GM21423 (cell line): ENCODE data around the gene KCNT1.

Source experiments
- ATAC-seq: cut with Tn5 transposase; IDR thresholded peaks from one replicate; pipeline ENCODE4 v1.9.1; 2021; ENCODE audit warnings: mild to moderate bottlenecking, moderate library complexity; ENCODE audit not compliant: unreplicated experiment

Gene KCNT1

DNA sequence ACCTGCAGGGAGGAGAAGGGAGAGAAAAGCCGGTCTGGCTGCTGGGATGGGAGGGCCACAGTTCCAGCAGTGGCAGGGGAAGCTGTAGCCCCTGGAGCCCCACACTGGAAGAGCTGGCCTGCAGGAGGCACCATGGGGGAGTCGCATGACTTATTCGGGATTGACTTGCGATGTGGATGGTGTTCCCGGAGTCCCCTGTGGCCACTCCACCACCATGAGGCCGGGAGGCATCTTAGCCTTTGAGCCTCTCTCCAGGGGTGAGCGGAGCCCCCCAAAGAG, 92.0 kb downstream of the KCNT1 start:
- no peak for ATAC-seq

DNA sequence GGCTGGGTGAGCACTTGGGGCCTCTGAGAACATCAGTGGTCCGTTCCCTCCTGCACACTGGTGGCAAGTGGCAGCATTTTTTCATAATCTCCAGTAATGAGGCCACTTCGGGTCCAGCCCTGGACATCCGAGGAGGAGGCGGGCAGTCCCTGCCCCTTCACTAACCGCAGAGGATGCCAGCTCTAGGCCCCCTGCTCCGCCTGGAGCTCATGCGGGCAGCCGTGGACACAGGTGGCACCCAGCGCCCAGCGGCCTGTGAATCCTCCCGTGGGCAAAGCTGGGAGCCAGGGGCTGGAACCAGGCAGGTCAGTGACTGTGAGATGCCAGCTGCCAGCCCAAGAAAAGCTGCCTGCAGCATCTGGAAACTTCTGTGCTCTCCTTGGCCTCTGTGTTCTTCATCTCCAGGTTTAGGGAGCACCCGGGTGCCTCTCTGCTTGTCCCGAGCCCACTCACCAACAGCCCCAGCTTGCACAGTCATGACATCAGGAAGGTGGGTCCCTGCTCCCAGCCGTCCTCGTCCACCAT, 92.4 kb downstream of the KCNT1 start:
- ATAC-seq, result no peak

DNA sequence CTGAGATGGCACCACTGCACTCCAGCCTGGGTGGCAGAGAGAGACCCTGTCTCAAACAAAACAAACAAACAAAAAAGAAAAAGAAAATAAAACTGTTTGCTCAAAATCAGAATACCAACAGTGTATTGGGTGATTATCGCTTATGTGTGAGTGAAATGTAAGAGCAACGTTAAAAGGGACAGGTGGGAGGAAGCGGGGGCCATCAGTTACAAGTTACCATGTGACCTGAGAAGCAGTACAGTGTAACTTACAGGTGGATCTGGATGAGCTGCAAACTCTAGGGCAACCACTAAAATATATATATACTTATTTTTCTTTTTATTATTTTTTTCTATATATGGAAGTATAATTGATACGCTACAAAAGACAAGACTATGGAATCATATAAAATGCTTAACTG, 93.4 kb downstream of the KCNT1 start:
- no peak for ATAC-seq

DNA sequence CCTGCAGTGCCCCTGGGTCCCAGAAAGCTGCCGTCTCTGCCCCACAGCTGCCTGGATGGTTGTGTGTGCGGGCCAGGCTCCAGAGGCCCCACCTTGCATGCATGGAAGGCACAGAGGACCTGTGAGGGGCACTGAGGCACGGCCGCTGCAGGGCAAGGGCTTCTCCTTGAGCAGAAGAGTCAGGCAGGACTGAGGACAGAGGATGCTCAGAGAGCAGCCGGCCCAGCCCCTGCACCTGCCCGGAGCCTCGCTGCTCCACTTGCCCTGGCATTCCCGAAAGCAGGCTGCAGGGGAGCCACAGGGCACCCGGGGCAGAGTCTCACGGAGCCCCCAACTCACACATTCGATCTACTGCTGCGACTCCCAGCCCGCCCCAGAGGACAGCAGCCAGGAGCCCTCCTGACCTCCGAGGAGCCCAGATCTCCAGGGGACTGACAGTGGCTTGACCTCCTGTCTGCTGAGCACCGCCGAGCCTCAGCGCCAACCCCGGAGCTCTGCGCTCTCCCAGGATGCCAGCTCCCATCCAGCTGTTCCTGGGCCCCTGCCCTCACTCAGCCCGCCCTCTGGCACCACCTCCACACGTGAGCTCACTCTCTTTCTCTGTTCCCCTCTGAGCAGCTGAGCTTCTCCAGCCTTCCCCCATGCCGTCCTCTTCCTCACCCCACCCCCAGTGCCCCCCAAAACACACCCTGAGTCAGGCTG, 95.0 kb downstream of the KCNT1 start:
- no peak for ATAC-seq

DNA sequence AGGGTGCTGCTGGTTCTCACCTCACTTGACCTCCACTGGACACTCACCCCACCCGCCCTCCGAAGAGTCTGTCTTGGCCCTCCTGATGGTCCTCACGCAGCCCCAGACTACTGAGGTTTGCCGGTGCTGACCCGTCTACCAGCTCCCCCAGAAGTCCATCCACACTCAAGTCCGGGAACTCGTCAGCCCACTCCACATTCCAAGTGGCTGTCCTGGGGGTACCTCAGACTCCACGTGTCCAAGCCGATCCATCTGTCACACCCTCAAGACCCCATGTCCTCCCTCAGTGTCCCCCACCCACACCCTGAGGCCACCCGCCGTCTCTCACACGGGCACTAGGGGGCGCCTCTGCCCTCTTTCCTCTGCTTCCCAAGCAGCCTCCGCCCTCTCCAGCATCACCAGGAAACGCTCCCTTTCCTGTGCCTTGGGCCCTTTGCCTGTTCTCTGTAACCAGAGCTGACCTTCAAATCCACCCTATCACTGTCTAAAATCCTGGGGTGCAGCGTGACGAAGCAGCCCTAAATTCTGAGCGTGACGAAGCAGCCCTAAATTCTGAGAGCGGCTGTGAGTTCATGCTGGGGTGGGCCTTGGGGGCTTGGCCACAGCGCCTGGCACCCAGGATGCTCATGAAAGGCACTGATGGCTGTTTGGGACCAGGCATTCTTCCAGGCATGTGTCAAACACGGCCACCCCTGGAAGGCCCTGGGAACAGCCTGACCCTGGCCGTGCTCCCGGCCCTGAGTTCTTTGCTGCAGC, 95.7 kb downstream of the KCNT1 start:
- no peak for ATAC-seq

DNA sequence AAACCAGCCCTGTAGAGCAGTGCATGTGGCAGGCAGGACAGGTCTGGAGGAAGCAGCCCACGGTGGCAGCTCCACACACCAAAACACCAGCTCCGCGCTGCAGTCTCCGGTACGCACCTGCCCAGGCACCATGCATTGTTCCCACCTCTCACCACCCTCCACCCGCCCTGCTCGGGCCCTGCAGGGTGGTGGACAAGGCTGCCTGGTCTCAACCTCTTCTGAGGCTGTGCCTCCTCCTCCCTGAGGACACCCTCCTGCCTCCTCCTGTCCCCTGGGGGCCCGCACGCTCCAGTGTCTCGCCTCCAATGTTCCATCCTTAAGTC, 96.2 kb downstream of the KCNT1 start:
- ATAC-seq, result no peak

DNA sequence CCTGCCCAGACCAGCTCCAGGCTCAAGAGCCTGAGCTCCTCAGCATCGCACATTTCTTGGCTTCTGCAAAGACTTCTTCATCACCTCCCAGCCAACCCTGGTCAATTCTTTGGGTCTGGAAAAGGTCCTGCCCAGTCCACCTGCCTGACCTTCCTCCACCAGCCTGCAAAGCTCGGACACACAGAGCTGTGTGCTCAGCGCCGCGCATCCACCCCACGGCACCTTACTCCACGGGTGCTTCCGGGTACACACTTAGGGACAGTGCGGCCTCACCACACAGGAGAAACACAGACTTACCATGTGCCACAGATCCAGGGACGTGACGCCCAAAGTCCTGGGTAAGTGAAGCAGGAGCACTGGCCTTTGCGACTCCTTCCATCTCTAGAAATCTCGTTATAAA, 97.3 kb downstream of the KCNT1 start:
- ATAC-seq, result no peak

DNA sequence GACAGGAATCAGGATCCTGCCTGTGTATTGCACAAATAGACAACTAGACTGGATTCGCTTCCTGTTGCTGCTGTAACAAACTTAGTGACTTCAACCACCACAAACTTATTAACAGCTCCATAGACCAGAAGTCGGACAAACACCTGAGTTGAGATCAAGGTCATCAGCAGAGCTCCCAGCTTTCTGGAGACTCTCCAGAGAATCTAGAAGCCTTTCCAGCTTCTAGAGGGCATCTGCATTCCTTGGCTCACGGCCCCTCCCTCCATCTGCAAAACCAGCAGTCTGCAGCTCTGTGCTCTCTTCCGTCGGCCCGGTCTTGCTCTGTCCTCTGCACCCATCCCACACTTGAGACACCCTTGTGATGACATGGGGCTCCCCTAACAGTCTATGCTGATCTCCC, 99.1 kb downstream of the KCNT1 start:
- ATAC-seq, result no peak

DNA sequence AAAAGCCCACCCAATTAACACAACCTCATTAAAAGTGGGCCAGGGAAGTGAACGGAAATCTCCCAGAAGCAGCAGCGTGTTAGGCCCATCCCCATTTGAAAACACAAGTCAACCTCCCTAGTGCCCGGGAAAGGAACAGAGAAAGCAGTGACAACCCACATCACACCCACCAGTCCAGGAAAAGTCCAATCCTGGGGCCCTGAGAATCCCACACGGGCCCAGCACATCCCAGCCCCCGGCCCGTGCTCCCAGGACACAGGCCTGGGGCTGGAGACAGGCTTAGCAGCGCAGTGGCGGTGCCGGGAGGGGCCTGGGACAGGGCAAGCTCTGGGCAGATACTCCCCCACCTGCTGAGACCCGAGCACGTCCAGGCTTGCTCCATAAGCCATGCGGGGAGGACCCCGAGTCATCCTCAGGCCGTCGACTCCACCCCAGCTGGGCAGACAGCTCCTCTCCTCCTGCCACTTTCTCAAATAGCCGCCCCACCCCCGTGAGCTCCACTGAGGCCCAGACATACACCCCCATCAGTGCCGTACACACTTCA, 101.0 kb downstream of the KCNT1 start:
- ATAC-seq, result no peak

DNA sequence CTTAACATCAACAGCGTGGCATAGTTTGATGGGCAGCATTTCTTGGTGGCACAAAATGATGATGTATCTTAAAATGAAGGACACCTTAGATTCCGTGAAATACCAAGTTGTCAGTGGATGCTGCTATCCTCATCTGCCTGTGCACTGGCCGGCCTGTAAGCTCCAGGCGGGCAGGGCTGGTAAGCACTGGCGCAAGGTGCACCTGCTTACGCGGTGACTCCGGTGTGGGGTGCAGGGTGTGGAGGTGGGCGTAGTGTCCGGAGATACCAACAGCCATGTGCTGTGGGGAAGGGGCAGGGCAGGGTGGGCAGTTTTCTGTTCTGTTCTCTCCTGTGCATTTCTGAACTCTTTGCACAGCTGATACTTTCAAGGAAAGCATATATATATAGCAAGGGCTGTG, 101.5 kb downstream of the KCNT1 start:
- ATAC-seq, result no peak

DNA sequence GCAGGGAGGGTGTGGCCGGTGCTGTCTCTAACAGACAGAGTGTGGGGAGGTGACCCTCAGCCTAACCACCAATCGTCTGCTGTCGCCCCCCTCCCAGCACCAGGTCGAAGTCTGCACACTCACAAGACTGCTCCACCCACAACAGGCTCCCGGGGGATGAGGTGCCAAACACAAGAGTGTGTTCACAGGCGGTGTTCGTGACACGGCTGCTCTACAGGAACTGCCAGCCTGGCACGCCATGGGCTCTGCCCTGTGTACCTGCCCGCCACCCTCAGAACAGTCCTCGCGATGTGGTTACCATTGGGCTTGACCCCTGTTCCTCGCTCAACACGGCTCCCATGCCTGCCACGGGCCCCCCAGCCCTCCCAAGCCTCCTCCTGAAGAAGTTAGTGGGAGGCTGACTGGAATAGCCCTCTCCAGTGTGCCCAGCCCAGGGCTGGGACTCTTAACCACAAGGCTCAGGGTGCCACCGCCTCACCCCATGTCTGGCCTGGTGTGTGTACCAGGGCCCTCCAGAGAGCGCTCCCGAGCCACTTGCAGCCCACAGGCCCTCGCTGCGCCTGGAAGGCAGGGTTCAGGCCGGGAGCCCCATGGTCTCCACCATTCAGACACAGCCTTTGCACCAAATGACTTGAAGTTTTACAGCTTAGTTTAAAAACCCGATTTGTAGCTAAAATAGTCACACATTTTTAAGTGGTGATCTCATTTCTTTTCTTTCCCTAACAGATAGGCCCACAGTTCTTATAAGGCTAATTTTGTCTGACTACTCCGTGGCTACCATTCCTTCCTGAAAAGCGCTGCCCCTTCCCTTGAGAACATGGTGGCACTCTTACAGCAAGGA, 102.8 kb downstream of the KCNT1 start:
- no peak for ATAC-seq

DNA sequence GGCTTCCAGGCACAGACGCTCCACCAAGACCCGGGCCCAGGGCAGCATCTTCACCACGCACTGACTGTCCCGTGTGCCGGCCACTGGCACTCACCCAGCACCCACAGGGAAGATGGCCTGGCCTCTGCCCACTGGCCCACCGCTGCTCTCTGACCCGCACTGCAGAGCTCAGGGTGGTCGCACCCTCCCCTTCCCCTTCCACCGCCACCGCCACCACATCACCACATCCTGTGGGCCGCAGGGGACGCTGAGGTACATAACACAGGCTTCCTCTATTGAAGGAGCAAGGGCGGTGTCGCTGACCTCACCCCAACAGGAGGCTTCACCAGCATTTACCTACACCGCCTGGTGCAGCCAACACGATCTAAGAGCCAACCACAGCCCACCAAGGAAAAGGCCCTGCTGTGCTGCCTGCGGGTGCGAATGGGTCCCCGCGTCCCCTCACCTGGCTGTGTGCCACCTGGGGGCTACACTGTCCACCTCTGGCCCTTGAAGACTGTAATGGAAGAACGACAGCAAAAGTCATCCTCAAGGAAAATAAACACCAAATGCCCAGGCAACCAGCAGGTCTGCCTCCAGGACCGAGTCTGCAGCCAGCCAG, 103.5 kb downstream of the KCNT1 start:
- no peak for ATAC-seq

DNA sequence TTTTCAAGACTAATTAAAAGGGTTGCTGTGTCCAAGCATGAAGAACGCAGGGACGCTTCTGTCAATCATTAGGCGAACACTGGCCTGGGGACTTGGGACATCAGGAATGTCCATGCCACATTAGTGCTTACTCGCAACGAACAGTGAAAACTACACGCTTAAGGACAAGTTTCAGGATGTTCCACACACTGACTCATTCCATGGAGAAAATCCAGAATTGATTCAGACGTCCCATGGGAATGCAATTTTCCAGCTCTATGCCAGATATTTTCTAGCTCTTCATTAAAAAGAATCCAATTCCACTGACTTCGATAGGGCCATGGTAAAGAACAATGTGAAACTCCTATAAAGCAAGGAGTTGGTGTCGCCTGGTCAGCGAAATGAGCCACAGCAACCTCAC, 107.2 kb downstream of the KCNT1 start:
- ATAC-seq, result no peak

DNA sequence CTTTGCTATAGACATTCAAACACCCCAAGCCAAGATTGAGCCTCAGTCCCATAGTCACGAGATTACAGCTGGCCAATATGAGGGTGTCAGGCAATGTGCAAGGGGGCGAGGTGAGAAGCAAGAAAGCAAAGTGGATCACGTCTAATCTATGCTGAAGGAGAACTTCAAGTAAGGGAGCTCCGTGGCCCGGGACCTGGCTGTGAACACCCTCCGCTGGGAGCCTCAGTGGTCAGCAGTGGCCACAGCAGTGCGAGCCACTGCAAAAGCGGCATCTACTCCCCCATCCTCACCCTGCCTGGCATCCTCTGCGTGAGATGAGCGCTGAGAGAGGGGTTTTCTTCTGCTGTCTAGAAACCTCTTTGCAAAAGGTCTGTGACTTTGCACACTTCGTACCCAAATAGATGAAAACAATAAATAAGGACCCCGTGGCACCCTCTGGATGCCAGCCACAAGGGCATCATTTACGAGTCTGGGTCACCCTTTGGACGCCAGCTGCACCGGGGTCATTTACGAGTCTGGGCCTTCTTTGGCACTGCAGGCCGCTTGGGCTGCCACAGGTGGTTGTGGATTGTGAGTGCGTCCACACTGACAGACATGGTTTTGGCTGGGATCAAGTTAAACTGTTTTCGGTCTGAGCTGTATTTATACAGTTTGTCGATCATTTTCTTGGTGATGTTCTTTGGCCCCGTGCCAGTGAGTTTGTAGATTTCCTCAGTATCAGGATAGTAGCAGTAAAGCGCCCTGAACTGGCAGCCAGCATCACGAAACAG, 109.0 kb downstream of the KCNT1 start:
- no peak for ATAC-seq

DNA sequence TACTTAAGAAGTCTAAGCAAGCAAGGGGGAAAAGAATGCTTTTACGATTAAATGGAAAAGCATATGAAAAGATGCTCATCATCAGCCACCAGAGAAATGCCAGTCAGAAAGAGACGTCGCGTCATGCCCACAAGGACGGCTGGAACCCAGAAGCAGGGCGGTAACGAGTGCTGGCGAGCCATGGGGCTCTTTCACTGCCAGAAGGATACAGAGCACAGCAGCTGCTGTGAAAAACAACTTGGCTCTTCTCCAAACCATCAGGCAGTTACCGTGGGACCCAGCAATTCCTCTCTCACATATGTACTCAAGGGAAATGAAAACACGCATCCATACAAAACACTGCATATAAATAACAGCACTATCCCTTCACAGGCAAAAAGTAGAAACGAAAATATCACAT, 109.8 kb downstream of the KCNT1 start:
- no peak for ATAC-seq

DNA sequence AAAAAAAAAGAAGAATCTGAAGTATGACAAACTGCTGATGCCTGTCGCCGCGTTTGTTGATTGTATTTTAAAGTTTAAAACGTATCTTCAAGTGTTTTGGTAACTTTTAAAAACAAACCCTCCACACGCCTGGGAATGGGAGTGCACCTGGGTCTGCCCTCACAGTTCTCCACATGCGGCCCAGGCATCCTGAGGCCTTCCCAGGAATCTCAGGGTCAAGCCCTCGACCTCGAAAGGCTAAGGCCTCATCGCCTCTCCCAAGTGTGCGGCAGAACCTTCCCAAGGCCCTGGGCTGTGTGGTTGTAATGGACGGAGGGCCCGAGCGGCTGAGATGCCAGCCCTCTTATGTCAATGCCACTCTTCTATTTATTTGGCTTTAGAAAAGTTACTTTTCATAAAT, 111.0 kb downstream of the KCNT1 start:
- ATAC-seq, result no peak

DNA sequence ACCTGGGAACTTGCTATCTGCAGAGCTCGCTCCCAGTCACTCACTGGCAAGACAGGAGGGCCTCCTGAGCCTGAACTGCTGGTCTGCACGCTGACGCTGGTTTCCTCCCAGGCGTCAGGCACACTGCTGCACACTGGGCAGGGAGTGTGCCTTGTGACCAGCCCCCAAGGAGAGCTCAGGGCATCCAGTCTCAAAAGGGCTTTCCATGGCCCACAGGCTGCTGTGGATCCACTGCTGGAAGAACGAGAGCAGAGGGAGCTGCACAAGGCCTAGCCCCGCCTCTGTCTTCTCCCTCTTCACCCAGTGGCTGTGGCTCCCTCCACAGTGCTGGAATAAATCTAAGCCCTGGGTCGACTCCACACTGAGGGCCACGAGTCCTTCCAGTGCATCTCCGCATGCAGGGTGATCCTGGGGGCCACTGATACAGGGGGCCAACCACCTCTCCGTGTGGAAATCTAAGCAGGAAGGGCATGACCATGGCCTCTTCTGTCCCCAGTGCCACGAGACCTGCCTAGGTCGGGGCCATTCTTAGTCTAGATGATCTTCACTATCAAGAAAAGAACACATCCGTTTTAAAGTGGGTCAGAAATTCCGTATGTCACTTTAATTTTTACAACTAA, 111.8 kb downstream of the KCNT1 start:
- ATAC-seq, result no peak

DNA sequence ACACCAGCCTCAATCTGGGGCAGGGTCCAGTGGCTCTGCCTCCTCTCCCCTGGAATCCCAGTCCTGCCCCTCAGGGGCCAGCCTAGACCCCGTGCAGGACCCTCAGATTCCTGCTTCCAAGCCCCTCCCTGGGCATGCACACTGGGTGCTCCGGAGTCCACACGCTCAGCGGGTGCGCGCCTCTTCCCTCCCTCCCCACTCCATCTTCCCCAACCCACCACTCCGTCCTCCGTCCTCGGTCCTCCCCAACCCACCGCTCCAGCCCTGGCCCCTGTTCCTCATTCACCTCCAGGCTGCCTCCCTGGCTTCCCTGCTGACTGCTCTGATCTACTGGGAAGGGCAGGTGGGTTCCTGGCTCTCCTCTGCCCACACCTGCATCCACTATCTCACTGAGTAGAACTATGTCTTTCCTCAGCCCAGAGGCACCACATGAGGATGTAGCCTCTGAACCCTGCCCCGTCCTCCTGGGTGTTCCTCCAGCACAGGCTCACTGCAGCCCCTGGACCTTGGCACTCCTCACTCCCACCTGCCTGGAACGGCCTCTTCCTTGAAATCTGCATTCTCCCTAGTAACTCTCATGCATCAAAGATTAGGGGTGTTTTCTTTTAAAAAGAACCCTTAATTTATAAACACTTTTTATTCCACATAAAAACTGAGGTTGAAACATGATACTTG, 112.6 kb downstream of the KCNT1 start:
- ATAC-seq, result no peak

DNA sequence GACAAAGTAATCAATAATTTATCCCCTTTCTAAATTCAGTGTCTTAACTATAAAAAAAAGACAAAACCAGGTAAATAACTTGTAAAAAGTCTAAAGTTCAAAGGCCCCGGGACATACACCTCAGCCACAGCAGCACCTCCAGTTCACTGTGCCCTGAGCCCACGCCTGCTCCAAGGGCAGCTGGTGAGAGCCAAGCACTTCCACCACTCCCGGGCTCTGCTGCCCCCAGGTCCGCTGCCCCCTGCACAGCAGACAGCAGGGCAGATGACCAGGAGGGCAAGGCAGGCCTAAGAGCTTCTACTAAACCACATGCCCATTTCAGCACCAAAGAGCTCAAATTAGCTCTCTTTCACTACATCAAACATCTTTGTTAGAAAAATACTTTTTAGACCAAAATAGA, 113.4 kb downstream of the KCNT1 start:
- ATAC-seq, result no peak
